ACC112 (cell line): ENCODE data around the gene EDN1.

Source experiments
- H2AFZ ChIP-seq: fragments of 200-600 bp; sonication (generic); one replicate; pipeline ENCODE4 v1.6.0; 2017; ENCODE audit warnings: antibody characterized with exemption, low read length; ENCODE audit not compliant: unreplicated experiment
- H3K27ac ChIP-seq: fragments of 200-600 bp; sonication (generic); 2 replicates; pipeline ENCODE4 v1.5.1; 2014; ENCODE audit warnings: low read depth, mild to moderate bottlenecking, antibody characterized with exemption, low read length, moderate library complexity
- H3K27me3 ChIP-seq: fragments of 200-600 bp; sonication (generic); 2 replicates; pipeline ENCODE4 v1.6.1; 2014; ENCODE audit warnings: mild to moderate bottlenecking, antibody characterized with exemption, low read length, moderate library complexity, mixed read lengths; ENCODE audit not compliant: insufficient read depth
- H3K36me3 ChIP-seq: fragments of 200-600 bp; sonication (generic); 2 replicates; pipeline ENCODE4 v1.6.1; 2016; ENCODE audit warnings: mild to moderate bottlenecking, antibody characterized with exemption, low read length, moderate library complexity, mixed read lengths; ENCODE audit not compliant: insufficient read depth
- H3K4me1 ChIP-seq: fragments of 200-600 bp; sonication (generic); one replicate; pipeline ENCODE4 v1.6.1; 2016; ENCODE audit warnings: low read length, mixed read lengths; ENCODE audit not compliant: insufficient read depth, unreplicated experiment, control insufficient read depth
- H3K4me3 ChIP-seq: fragments of 200-600 bp; sonication (generic); 2 replicates; pipeline ENCODE4 v1.5.1; 2014; ENCODE audit warnings: mild to moderate bottlenecking, low read depth, low read length
- H3K79me2 ChIP-seq: fragments of 200-600 bp; sonication (generic); one replicate; pipeline ENCODE4 v1.6.0; 2016; ENCODE audit warnings: low read length; ENCODE audit not compliant: control insufficient read depth, unreplicated experiment, insufficient read depth

EDN1 gene

GRCh38 chr6:12270551-12271230 lies 19.5 kb upstream of the EDN1 start:
- H3K4me3 ChIP-seq, result no peak overlapping the region
- H3K27me3 ChIP-seq, result no peaks in the 10 kb centered on the region
- no peak overlapping the region for H2AFZ ChIP-seq
- H3K27ac ChIP-seq, result no peak overlapping the region
- H3K36me3 ChIP-seq, result no peaks in the 10 kb centered on the region
- H3K4me1 ChIP-seq, result peaks cover 18% of the 10 kb centered on the region
- no peaks in the 10 kb centered on the region for H3K79me2 ChIP-seq

- H3K4me1 ChIP-seq, result peaks cover 9% of the 10 kb centered on the region
- no peak overlapping the region for H3K27ac ChIP-seq
- no peaks in the 10 kb centered on the region for H3K36me3 ChIP-seq
Measured at GRCh38 chr6:12271594-12271993, 18.6 kb upstream of the EDN1 start.

GRCh38 chr6:12271997-12272396 lies 18.2 kb upstream of the EDN1 start:
- no peaks in the 10 kb centered on the region for H3K36me3 ChIP-seq
- H3K27me3 ChIP-seq, result no peaks in the 10 kb centered on the region
- H2AFZ ChIP-seq, result no peak overlapping the region
- H3K27ac ChIP-seq, result no peak overlapping the region
- H3K4me3 ChIP-seq, result no peak overlapping the region
- H3K4me1 ChIP-seq, result peaks cover 5% of the 10 kb centered on the region
- H3K79me2 ChIP-seq, result no peaks in the 10 kb centered on the region

More at GRCh38 chr6:12271594-12271993, 18.6 kb upstream of the EDN1 start:
- no peaks in the 10 kb centered on the region for H3K79me2 ChIP-seq
- no peak overlapping the region for H3K4me3 ChIP-seq
- H3K27me3 ChIP-seq, result no peaks in the 10 kb centered on the region
- H2AFZ ChIP-seq, result no peak overlapping the region

- Histone ChIP-seq H3K27me3 (no peaks in the 10 kb centered on the region), H3K36me3 (no peaks in the 10 kb centered on the region), H3K4me3 (no peak overlapping the region), H3K79me2 (no peaks in the 10 kb centered on the region), H2AFZ (no peak overlapping the region), H3K4me1 (peaks cover 10% of the 10 kb centered on the region), H3K27ac (no peak overlapping the region)
Measured at GRCh38 chr6:12275107-12275506, 15.1 kb upstream of the EDN1 start.

GRCh38 chr6:12276930-12277315 lies 13.2 kb upstream of the EDN1 start:
- no peak overlapping the region for H2AFZ ChIP-seq
- H3K79me2 ChIP-seq, result no peaks in the 10 kb centered on the region
- no peak overlapping the region for H3K27ac ChIP-seq
- H3K4me1 ChIP-seq, result peaks cover 22% of the 10 kb centered on the region
- no peak overlapping the region for H3K4me3 ChIP-seq
- H3K27me3 ChIP-seq, result no peaks in the 10 kb centered on the region
- no peaks in the 10 kb centered on the region for H3K36me3 ChIP-seq

- H3K79me2 ChIP-seq, result no peaks in the 10 kb centered on the region
- no peaks in the 10 kb centered on the region for H3K27me3 ChIP-seq
- H3K36me3 ChIP-seq, result no peaks in the 10 kb centered on the region
- H3K4me3 ChIP-seq, result no peak overlapping the region
- H3K27ac ChIP-seq, result no peak overlapping the region
- H3K4me1 ChIP-seq, result peaks cover 22% of the 10 kb centered on the region
- no peak overlapping the region for H2AFZ ChIP-seq
Measured at GRCh38 chr6:12277386-12277785, 12.8 kb upstream of the EDN1 start.

- Histone ChIP-seq H3K79me2 (no peaks in the 10 kb centered on the region), H3K36me3 (no peaks in the 10 kb centered on the region), H3K27me3 (no peaks in the 10 kb centered on the region), H2AFZ (peak overlapping the region; percentile 47), H3K27ac (no peak overlapping the region), H3K4me3 (peak overlapping the region; percentile 72; the same call in 1 of the 2 replicates), H3K4me1 (peaks cover 22% of the 10 kb centered on the region)
Measured at GRCh38 chr6:12278915-12279314, 11.2 kb upstream of the EDN1 start.

GRCh38 chr6:12279322-12280091 lies 10.7 kb upstream of the EDN1 start:
- H3K27ac ChIP-seq, result peak overlapping the region; percentile 58
- no peaks in the 10 kb centered on the region for H3K79me2 ChIP-seq
- peak overlapping the region; percentile 47 for H2AFZ ChIP-seq
- H3K36me3 ChIP-seq, result no peaks in the 10 kb centered on the region
- peak overlapping the region; percentile 72 for H3K4me3 ChIP-seq
- peaks cover 22% of the 10 kb centered on the region for H3K4me1 ChIP-seq
- H3K27me3 ChIP-seq, result no peaks in the 10 kb centered on the region

- H3K4me1 ChIP-seq, result peaks cover 20% of the 10 kb centered on the region
Measured at GRCh38 chr6:12280458-12280857, 9.7 kb upstream of the EDN1 start.

GRCh38 chr6:12280902-12281301 lies 9.3 kb upstream of the EDN1 start:
- no peak overlapping the region for H3K27ac ChIP-seq
- H3K36me3 ChIP-seq, result no peaks in the 10 kb centered on the region
- H3K27me3 ChIP-seq, result no peaks in the 10 kb centered on the region
- H3K4me1 ChIP-seq, result peaks cover 20% of the 10 kb centered on the region
- no peaks in the 10 kb centered on the region for H3K79me2 ChIP-seq
- H3K4me3 ChIP-seq, result 0 out of 2 replicates have a peak overlapping the region, but pooled peaks have one; percentile 72
- peak overlapping the region; percentile 61 for H2AFZ ChIP-seq

More at GRCh38 chr6:12280458-12280857, 9.7 kb upstream of the EDN1 start:
- no peaks in the 10 kb centered on the region for H3K27me3 ChIP-seq
- no peaks in the 10 kb centered on the region for H3K79me2 ChIP-seq
- no peaks in the 10 kb centered on the region for H3K36me3 ChIP-seq
- peak overlapping the region; percentile 58; the same call in 1 of the 2 replicates for H3K27ac ChIP-seq
- H3K4me3 ChIP-seq, result peak overlapping the region; percentile 72; the same call in 1 of the 2 replicates
- H2AFZ ChIP-seq, result peak overlapping the region; percentile 61

GRCh38 chr6:12283904-12284303 lies 6.3 kb upstream of the EDN1 start:
- H2AFZ ChIP-seq, result no peak overlapping the region
- no peaks in the 10 kb centered on the region for H3K27me3 ChIP-seq
- H3K4me3 ChIP-seq, result no peak overlapping the region
- peaks cover 20% of the 10 kb centered on the region for H3K4me1 ChIP-seq
- H3K79me2 ChIP-seq, result no peaks in the 10 kb centered on the region
- H3K36me3 ChIP-seq, result no peaks in the 10 kb centered on the region
- no peak overlapping the region for H3K27ac ChIP-seq
